CD4-positive, alpha-beta T cell (primary cell): ENCODE results near the gene MARS2. TPM values are rescaled to one million over a fixed set of nuclear protein-coding genes. Genes with fewer than 3 reads are reported as not detected.
"Not testable (repeated sequence)": the region's sequence is repeated elsewhere in the genome, so short reads cannot be mapped to it uniquely, and the experiment has no call there.

Source experiments
- ATAC-seq: fragments of 200-7000 bp; cut with Tn5 transposase; one replicate; pipeline ENCODE4 v1.10.0; 2022; ENCODE audit warnings: mild to moderate bottlenecking; ENCODE audit not compliant: poor library complexity
- CTCF ChIA-PET: fragments of 350-600 bp; sonication (Branson Sonifier 250); formaldehyde crosslinking; loops from one replicate; lab custom pipeline; 2021; ENCODE audit warnings: antibody characterized with exemption, inconsistent platforms; lab: Charles Lee
- POLR2A ChIA-PET: fragments of 350-600 bp; sonication (Branson Sonifier 250); formaldehyde crosslinking; loops from one replicate; lab custom pipeline; 2021; ENCODE audit warnings: antibody characterized with exemption, inconsistent platforms; lab: Charles Lee
- DNase-seq, 14 experiments: peaks; one replicate each; pipeline ENCODE4 v3.0.0-alpha.2; 2013 to 2020; ENCODE audit warnings: mixed read lengths in 2 of 14
- H3K27ac ChIP-seq, 2 donors: one replicate each; pipeline versions ENCODE4 v1.5.1 to v1.7.0; 2013; ENCODE audit warnings: low read length in 2 of 2, low read depth in 1 of 2, mild to moderate bottlenecking in 1 of 2
- H3K27me3 ChIP-seq, 2 experiments: 1 replicate in 1 of 2; 2 replicates in 1 of 2; pipeline versions ENCODE4 v1.6.1 to v1.7.0; 2013; ENCODE audit warnings: low read length in 2 of 2, control low read depth in 1 of 2, mild to moderate bottlenecking in 1 of 2, moderate library complexity in 1 of 2; ENCODE audit not compliant: insufficient read depth in 2 of 2, control insufficient read depth in 1 of 2
- H3K36me3 ChIP-seq: one replicate; pipeline ENCODE4 v1.6.1; 2013; ENCODE audit warnings: low read length, control low read depth; ENCODE audit not compliant: insufficient read depth
- H3K4me1 ChIP-seq: one replicate; pipeline ENCODE4 v1.6.1; 2013; ENCODE audit warnings: low read length, control low read depth; ENCODE audit not compliant: insufficient read depth
- H3K4me3 ChIP-seq: one replicate; pipeline ENCODE4 v1.5.1; 2013; ENCODE audit warnings: mild to moderate bottlenecking, low read length, moderate library complexity
- H3K9me3 ChIP-seq, 2 experiments: 1 replicate in 1 of 2; 2 replicates in 1 of 2; pipeline versions ENCODE4 v1.6.1 to v1.7.0; 2013; ENCODE audit warnings: low read length in 2 of 2, mild to moderate bottlenecking in 2 of 2, control low read depth in 1 of 2, moderate library complexity in 1 of 2; ENCODE audit not compliant: control insufficient read depth in 1 of 2, insufficient read depth in 1 of 2
- H3K27ac Mint-ChIP-seq: one replicate; pipeline ENCODE4 v1.8.0; 2020; ENCODE audit warnings: mixed read lengths
- H3K27me3 Mint-ChIP-seq: one replicate; pipeline ENCODE4 v1.8.0; 2021; ENCODE audit warnings: mixed read lengths
- H3K36me3 Mint-ChIP-seq: one replicate; pipeline ENCODE4 v1.8.0; 2021; ENCODE audit warnings: low read depth, mixed read lengths
- H3K4me1 Mint-ChIP-seq: one replicate; pipeline ENCODE4 v1.8.0; 2021; ENCODE audit warnings: low read depth, mixed read lengths
- H3K4me3 Mint-ChIP-seq: one replicate; pipeline ENCODE4 v1.8.0; 2020; ENCODE audit warnings: mild to moderate bottlenecking, mixed read lengths
- H3K9me3 Mint-ChIP-seq: one replicate; pipeline ENCODE4 v1.8.0; 2020; ENCODE audit warnings: mixed read lengths
- CTCF ChIP-seq: fragments of 200-600 bp; IDR thresholded peaks from one replicate; pipeline ENCODE4 v1.8.0; 2022; ENCODE audit warnings: antibody characterized with exemption, mild to moderate bottlenecking
- intact Hi-C, 2 experiments: fragments of 100-400 bp; cut with DNase I in 1 of 2; cut with micrococcal nuclease in 1 of 2; formaldehyde crosslinking; loops; one replicate each; pipeline versions ENCODE4 v1.15.1 to v1.9.0; 2023 to 2025; cut with DNase I, micrococcal nuclease
- total RNA-seq, 174 experiments: library from RNA in 2 of 174; stranded (reverse) in 2 of 174; gene quantifications; one replicate each; pipeline ENCODE4 v1.2.3 and lab custom pipeline; 2021 to 2026

MARS2 gene
- total RNA-seq, 2 experiments from 2014 or later, result 7.2 to 7.8 TPM

DNA sequence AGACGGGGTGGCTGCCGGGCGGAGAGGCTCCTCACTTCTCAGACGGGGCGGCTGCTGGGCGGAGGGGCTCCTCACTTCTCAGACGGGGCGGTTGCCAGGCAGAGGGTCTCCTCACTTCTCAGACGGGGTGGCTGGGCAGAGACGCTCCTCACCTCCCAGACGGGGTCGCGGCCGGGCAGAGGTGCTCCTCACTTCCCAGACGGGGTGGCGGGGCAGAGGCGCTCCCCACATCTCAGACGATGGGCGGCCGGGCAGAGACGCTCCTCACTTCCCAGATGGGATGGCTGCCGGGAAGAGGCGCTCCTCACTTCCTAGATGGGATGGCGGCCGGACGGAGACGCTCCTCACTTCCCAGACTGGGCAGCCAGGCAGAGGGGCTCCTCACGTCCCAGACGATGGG lies 8.6 kb upstream of the MARS2 start:
- H3K36me3 Mint-ChIP-seq, H3K27me3 ChIP-seq, H3K4me1 ChIP-seq, H3K36me3 ChIP-seq, H3K9me3 ChIP-seq, H3K27me3 Mint-ChIP-seq, H3K27ac Mint-ChIP-seq, H3K4me1 Mint-ChIP-seq, CTCF ChIA-PET, DNase-seq, H3K9me3 Mint-ChIP-seq, POLR2A ChIA-PET, ATAC-seq, H3K4me3 ChIP-seq, H3K4me3 Mint-ChIP-seq, H3K27ac ChIP-seq, intact Hi-C loops: not testable (repeated sequence)

DNA sequence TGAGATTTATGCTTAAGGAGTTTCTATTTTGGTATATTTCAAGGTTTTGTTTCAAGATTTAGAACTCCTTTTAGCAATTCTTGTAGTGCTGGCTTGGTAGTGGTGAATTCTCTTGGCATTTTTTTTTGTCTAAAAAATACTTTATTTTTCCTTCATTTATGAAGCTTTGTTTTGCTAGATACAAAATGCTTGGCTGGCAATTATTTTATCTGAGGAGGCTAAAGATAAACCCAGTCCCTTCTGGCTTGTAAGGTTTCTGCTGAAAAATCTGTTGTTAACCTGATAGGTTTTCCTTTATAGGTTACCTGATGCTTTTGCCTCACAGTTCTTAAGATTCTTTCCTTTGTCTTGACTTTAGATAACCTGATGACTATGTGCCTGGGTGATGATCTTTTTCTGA lies 5.4 kb upstream of the MARS2 start:
- POLR2A ChIA-PET, ATAC-seq, H3K27me3 ChIP-seq, H3K4me1 Mint-ChIP-seq, H3K9me3 Mint-ChIP-seq, H3K36me3 ChIP-seq, H3K9me3 ChIP-seq, H3K27ac ChIP-seq, H3K4me1 ChIP-seq, DNase-seq, CTCF ChIA-PET, H3K27me3 Mint-ChIP-seq, H3K27ac Mint-ChIP-seq, H3K4me3 Mint-ChIP-seq, H3K36me3 Mint-ChIP-seq, H3K4me3 ChIP-seq: not testable (repeated sequence)
- intact Hi-C loops, result loop anchor here in 1 of 2 experiments (2.0 to 10.0 kb wide), 4 partner anchors 245 to 1765 kb away; partner anchors contain the start of gene C2orf66

GRCh38 chr2:197700960-197701359 lies 4.2 kb upstream of the MARS2 start:
- intact Hi-C loops, result loop anchor here in 1 of 2 experiments (2.0 to 10.0 kb wide), 4 partner anchors 246 to 1764 kb away; partner anchors contain the start of gene C2orf66
- no peaks in the 10 kb centered on the region for H3K9me3 Mint-ChIP-seq
- CTCF ChIA-PET, result no interaction called here

More at GRCh38 chr2:197700960-197701359, 4.2 kb upstream of the MARS2 start:
- H3K4me1 ChIP-seq, result peaks cover 13% of the 10 kb centered on the region
- H3K36me3 ChIP-seq, result no peaks in the 10 kb centered on the region
- POLR2A ChIA-PET, result no interaction called here
- Mint-ChIP-seq H3K27ac (no peak overlapping the region), H3K36me3 (no peaks in the 10 kb centered on the region), H3K4me1 (peaks cover 10% of the 10 kb centered on the region), H3K27me3 (no peaks in the 10 kb centered on the region), H3K4me3 (no peak overlapping the region)
- TF ChIP-seq CTCF, result no peak
- no peak for DNase-seq
- no peaks in the 10 kb centered on the region for H3K9me3 ChIP-seq
- H3K4me3 ChIP-seq, result no peak overlapping the region
- H3K27me3 ChIP-seq, result peaks cover 0 to 6% of the 10 kb centered on the region in 2 experiments
- H3K27ac ChIP-seq, result no peak overlapping the region
- no peak for ATAC-seq
